CD14-positive monocyte (primary cell): ENCODE measurements around the gene WDR64. TPM values are rescaled to one million over a fixed set of nuclear protein-coding genes. Genes with fewer than 3 reads are reported as not detected.

Source experiments
- DNase-seq, 3 donors: peaks; one replicate each; pipeline ENCODE4 v3.0.0-alpha.2; 2011 to 2022
- H2AFZ ChIP-seq: 2 replicates; pipeline ENCODE4 v1.6.0; 2012; ENCODE audit warnings: mild to moderate bottlenecking, low read depth, low read length, inconsistent platforms; ENCODE audit not compliant: insufficient read depth, poor library complexity, severe bottlenecking
- H3K27ac ChIP-seq, 2 donors: 1 replicate in 1 of 2; 2 replicates in 1 of 2; pipeline ENCODE4 v1.5.1; 2012 to 2013; ENCODE audit warnings: low read length in 2 of 2, control low read depth in 1 of 2, inconsistent platforms in 1 of 2, low read depth in 1 of 2, mild to moderate bottlenecking in 1 of 2
- H3K27me3 ChIP-seq, 2 donors: one replicate each; pipeline versions ENCODE4 v1.6.0 to v1.6.1; 2011 to 2013; ENCODE audit warnings: low read length in 2 of 2; ENCODE audit not compliant: control insufficient read depth in 2 of 2, insufficient read depth in 2 of 2
- H3K36me3 ChIP-seq, 2 donors: replicated peaks in 1 of 2; 1 replicate in 1 of 2; 2 replicates in 1 of 2; pipeline versions ENCODE4 v1.5.1 to v1.6.1; 2012 to 2013; ENCODE audit warnings: low read length in 2 of 2, control low read depth in 1 of 2, inconsistent platforms in 1 of 2, mild to moderate bottlenecking in 1 of 2; ENCODE audit not compliant: insufficient read depth in 2 of 2, control insufficient read depth in 1 of 2
- H3K4me1 ChIP-seq, 2 donors: 1 replicate in 1 of 2; 2 replicates in 1 of 2; pipeline versions ENCODE4 v1.5.1 to v1.6.1; 2012 to 2013; ENCODE audit warnings: low read length in 2 of 2, control low read depth in 1 of 2, inconsistent platforms in 1 of 2, mild to moderate bottlenecking in 1 of 2, moderate library complexity in 1 of 2; ENCODE audit not compliant: insufficient read depth in 2 of 2, control insufficient read depth in 1 of 2
- H3K4me2 ChIP-seq: replicated peaks from 2 replicates; pipeline ENCODE3; 2012; ENCODE audit warnings: low read length, moderate library complexity, mild to moderate bottlenecking; ENCODE audit not compliant: poor library complexity, severe bottlenecking; ENCODE audit errors: extremely low read depth
- H3K4me3 ChIP-seq, 3 experiments: fragments of 200-600 bp in 1 of 3; sonication (generic) in 1 of 3; replicated peaks in 1 of 3; 1 replicate in 2 of 3; 2 replicates in 1 of 3; pipeline ENCODE4 v1.5.1; 2011 to 2013; ENCODE audit warnings: low read length in 3 of 3, mild to moderate bottlenecking in 3 of 3, control low read depth in 2 of 3, low read depth in 2 of 3, inconsistent platforms in 1 of 3, moderate library complexity in 1 of 3
- H3K79me2 ChIP-seq: 2 replicates; pipeline ENCODE4 v1.6.0; 2012; ENCODE audit warnings: mild to moderate bottlenecking, control low read depth, inconsistent platforms, low read length, moderate library complexity; ENCODE audit not compliant: insufficient read depth
- H3K9ac ChIP-seq: 2 replicates; pipeline ENCODE4 v1.6.0; 2017; ENCODE audit warnings: low read length, mild to moderate bottlenecking; ENCODE audit not compliant: insufficient read depth, poor library complexity, severe bottlenecking
- H3K9me3 ChIP-seq, 2 donors: replicated peaks in 1 of 2; 1 replicate in 1 of 2; 2 replicates in 1 of 2; pipeline versions ENCODE4 v1.5.1 to v1.6.1; 2012 to 2013; ENCODE audit warnings: low read length in 2 of 2, control low read depth in 1 of 2; ENCODE audit not compliant: control insufficient read depth in 1 of 2, insufficient read depth in 1 of 2
- H4K20me1 ChIP-seq: 2 replicates; pipeline ENCODE4 v1.6.0; 2012; ENCODE audit warnings: mild to moderate bottlenecking, low read length, control low read depth, moderate library complexity; ENCODE audit not compliant: insufficient read depth
- H3K27ac Mint-ChIP-seq, 7 donors: one replicate each; pipeline ENCODE4 v1.8.0; 2020; ENCODE audit warnings: mild to moderate bottlenecking in 7 of 7, mixed read lengths in 7 of 7, moderate library complexity in 6 of 7, inconsistent platforms in 2 of 7
- H3K27me3 Mint-ChIP-seq, 3 donors: one replicate each; pipeline ENCODE4 v1.8.0; 2021 to 2022; ENCODE audit warnings: low read depth in 3 of 3, mild to moderate bottlenecking in 3 of 3, mixed read lengths in 3 of 3, moderate library complexity in 3 of 3, inconsistent platforms in 1 of 3
- H3K36me3 Mint-ChIP-seq, 2 donors: one replicate each; pipeline ENCODE4 v1.8.0; 2020; ENCODE audit warnings: mixed read lengths in 2 of 2, inconsistent platforms in 1 of 2, mild to moderate bottlenecking in 1 of 2
- H3K4me1 Mint-ChIP-seq: one replicate; pipeline ENCODE4 v1.8.0; 2020; ENCODE audit warnings: mild to moderate bottlenecking, mixed read lengths
- H3K4me3 Mint-ChIP-seq, 2 donors: one replicate each; pipeline ENCODE4 v1.8.0; 2020; ENCODE audit warnings: mild to moderate bottlenecking in 2 of 2, mixed read lengths in 2 of 2, moderate library complexity in 1 of 2
- H3K9me3 Mint-ChIP-seq, 7 donors: one replicate each; pipeline ENCODE4 v1.8.0; 2020 to 2022; ENCODE audit warnings: mixed read lengths in 7 of 7, mild to moderate bottlenecking in 6 of 7, moderate library complexity in 6 of 7, inconsistent platforms in 2 of 7
- CTCF ChIP-seq: fragments of 200-600 bp; IDR thresholded peaks from one replicate; pipeline ENCODE4 v1.8.0; 2022; ENCODE audit warnings: antibody characterized with exemption, mild to moderate bottlenecking
- WGBS: methylation state at CpG from one replicate; pipeline ENCODE4 v1.1.5; 2013; ENCODE audit warnings: missing lambda C conversion rate; ENCODE audit not compliant: insufficient coverage; 5-methylcytosine and 5-hydroxymethylcytosine counted together
- intact Hi-C, 2 donors: fragments of 100-400 bp; cut with micrococcal nuclease; formaldehyde crosslinking; loops; one replicate each; pipeline versions ENCODE4 v1.15.0 to v1.15.1; 2023
- polyA plus RNA-seq, 3 donors: library from polyadenylated mRNA; depleted of rRNA in 1 of 3; unstranded in 2 of 3; stranded (reverse) in 1 of 3; fragments of 300-500 nt in 2 of 3; fragments of >200 nt in 1 of 3; fragmentation: Illumina TruSeq in 2 of 3; gene quantifications; 1 replicate in 2 of 3; 2 replicates in 1 of 3; pipeline ENCODE4 v1.2.3, GENCODE V29; 2012 to 2021

The WDR64 gene
- polyA plus RNA-seq, 3 donors = not detected

GRCh38 chr1:241779897-241780296 lies 127.8 kb downstream of the WDR64 start:
- no peak overlapping the region for H3K27ac Mint-ChIP-seq
- no peaks in the 10 kb centered on the region for H3K9me3 ChIP-seq
- H3K27me3 ChIP-seq = peaks cover 2 to 7% of the 10 kb centered on the region in 2 donors
- TF ChIP-seq CTCF = no peak
- H2AFZ ChIP-seq = no peak overlapping the region
- peaks cover 0 to 4% (median 0%) of the 10 kb centered on the region in 7 donors for H3K9me3 Mint-ChIP-seq
- H3K27ac ChIP-seq = no peak overlapping the region
- no CpG with 5 or more reads among the region's 1 CpG for WGBS
- H3K36me3 Mint-ChIP-seq = peaks cover 0 to 2% of the 10 kb centered on the region in 2 donors
- no peak overlapping the region for H3K9ac ChIP-seq
- no peaks in the 10 kb centered on the region for H3K79me2 ChIP-seq
- H3K4me1 ChIP-seq = no peaks in the 10 kb centered on the region
- H3K4me1 Mint-ChIP-seq = peaks cover 10% of the 10 kb centered on the region
- no peak for DNase-seq
- intact Hi-C loops = no loop called here
- peaks cover 6 to 7% (median 6%) of the 10 kb centered on the region in 3 donors for H3K27me3 Mint-ChIP-seq
- H3K4me2 ChIP-seq = no peak overlapping the region
- H3K4me3 Mint-ChIP-seq = no peak overlapping the region
- H3K36me3 ChIP-seq = no peaks in the 10 kb centered on the region
- no peak overlapping the region for H3K4me3 ChIP-seq
- H4K20me1 ChIP-seq = no peaks in the 10 kb centered on the region

GRCh38 chr1:241782396-241782795 lies 130.3 kb downstream of the WDR64 start:
- no peak overlapping the region for H3K4me3 ChIP-seq
- no peak overlapping the region for H3K4me3 Mint-ChIP-seq
- peaks cover 0 to 2% of the 10 kb centered on the region in 2 donors for H3K36me3 Mint-ChIP-seq
- H3K9ac ChIP-seq = no peak overlapping the region
- WGBS = no CpG with 5 or more reads among the region's 4 CpGs
- H4K20me1 ChIP-seq = no peaks in the 10 kb centered on the region
- H3K27me3 Mint-ChIP-seq = peaks cover 3 to 7% (median 6%) of the 10 kb centered on the region in 3 donors
- H3K36me3 ChIP-seq = no peaks in the 10 kb centered on the region
- peaks cover 0 to 3% of the 10 kb centered on the region in 2 donors for H3K27me3 ChIP-seq
- peaks cover 0 to 4% (median 0%) of the 10 kb centered on the region in 7 donors for H3K9me3 Mint-ChIP-seq
- intact Hi-C loops = no loop called here
- no peak overlapping the region for H3K4me2 ChIP-seq
- no peaks in the 10 kb centered on the region for H3K4me1 ChIP-seq
- H3K79me2 ChIP-seq = no peaks in the 10 kb centered on the region
- H3K9me3 ChIP-seq = no peaks in the 10 kb centered on the region
- no peak for TF ChIP-seq CTCF
- no peak for DNase-seq
- no peaks in the 10 kb centered on the region for H3K4me1 Mint-ChIP-seq
- no peak overlapping the region for H2AFZ ChIP-seq
- H3K27ac ChIP-seq = no peak overlapping the region
- no peak overlapping the region for H3K27ac Mint-ChIP-seq
